ENCODE data around the gene ROR2. TPM values are rescaled to one million over a fixed set of nuclear protein-coding genes. Genes with fewer than 3 reads are reported as not detected.

ROR2 gene
- total and polyA plus RNA-seq, 11 donors: 0.18 to 9.0 (median 0.49) TPM

GRCh38 chr9:91915524-91916263, 34.3 kb downstream of the ROR2 start:
- H3K9me3 ChIP-seq: no peaks in the 10 kb centered on the region
- peaks cover 0 to 4% (median 0%) of the 10 kb centered on the region in 9 donors for H3K27me3 ChIP-seq
- DNase-seq (no peak), ATAC-seq (no peak)
- 67 to 81% (median 76%) methylated on average over 10 of the region's 10 CpGs for WGBS, 4 donors
- no peak overlapping the region for H3K27ac ChIP-seq
- no peak for TF ChIP-seq POLR2A (IDR thresholded peaks at IDR 0.05)
- no peak for TF ChIP-seq CTCF (IDR thresholded peaks at IDR 0.05)
- intact Hi-C loops (cut with DNase I): no loop called here
- no peaks in the 10 kb centered on the region for H3K36me3 ChIP-seq
- no peaks in the 10 kb centered on the region for H3K4me1 ChIP-seq
- no peak overlapping the region for H3K4me3 ChIP-seq

- no peaks in the 10 kb centered on the region for H3K36me3 ChIP-seq
- intact Hi-C loops (cut with DNase I): no loop called here
- no peak overlapping the region for H3K27ac ChIP-seq
- no peaks in the 10 kb centered on the region for H3K9me3 ChIP-seq
- TF ChIP-seq POLR2A (IDR thresholded peaks at IDR 0.05) (no peak), CTCF (IDR thresholded peaks at IDR 0.05) (no peak)
- DNase-seq: no peak
- peaks cover 0 to 4% (median 0%) of the 10 kb centered on the region in 9 donors for H3K27me3 ChIP-seq
- H3K4me3 ChIP-seq: no peak overlapping the region
- 90 to 97% (median 96%) methylated on average over 8 to 9 of the region's 9 CpGs for WGBS, 4 donors
- no peak for ATAC-seq
- no peaks in the 10 kb centered on the region for H3K4me1 ChIP-seq
These were observed 35.1 kb downstream of the ROR2 start for GRCh38 chr9:91914937-91915336.

- intact Hi-C loops (cut with DNase I): no loop called here
- ATAC-seq: no peak
- Histone ChIP-seq H3K36me3 (no peaks in the 10 kb centered on the region), H3K9me3 (no peaks in the 10 kb centered on the region), H3K4me1 (no peaks in the 10 kb centered on the region), H3K4me3 (no peak overlapping the region), H3K27ac (no peak overlapping the region), H3K27me3 (peaks cover 0 to 4% (median 0%) of the 10 kb centered on the region in 9 donors)
- no peak for DNase-seq
- TF ChIP-seq CTCF (IDR thresholded peaks at IDR 0.05) (no peak), POLR2A (IDR thresholded peaks at IDR 0.05) (no peak)
- 86 to 93% (median 89%) methylated on average over 9 to 10 of the region's 10 CpGs for WGBS, 4 donors
These were observed 35.6 kb downstream of the ROR2 start for GRCh38 chr9:91914404-91914803.

GRCh38 chr9:91913986-91914385, 36.0 kb downstream of the ROR2 start:
- 71 to 81% (median 77%) methylated on average over 8 of the region's 8 CpGs for WGBS, 4 donors
- no peak for ATAC-seq
- H3K4me1 ChIP-seq: peaks cover 0 to under 1% (median 0%) of the 10 kb centered on the region in 12 donors
- peaks cover 0 to 4% (median 0%) of the 10 kb centered on the region in 9 donors for H3K27me3 ChIP-seq
- H3K36me3 ChIP-seq: no peaks in the 10 kb centered on the region
- no peak for DNase-seq
- intact Hi-C loops (cut with DNase I): no loop called here
- H3K4me3 ChIP-seq: no peak overlapping the region
- H3K27ac ChIP-seq: no peak overlapping the region
- H3K9me3 ChIP-seq: no peaks in the 10 kb centered on the region
- TF ChIP-seq CTCF (IDR thresholded peaks at IDR 0.05) (no peak), POLR2A (IDR thresholded peaks at IDR 0.05) (no peak)

All from heart left ventricle (tissue), 16 donors.